Cardiac muscle cell (in vitro differentiated cells and primary cell): ENCODE results near the gene MRPS6. TPM values are rescaled to one million over a fixed set of nuclear protein-coding genes. Genes with fewer than 3 reads are reported as not detected.

Source experiments
- DNase-seq, 2 donors: peaks; one replicate each; pipeline versions ENCODE4 v3.0.0 to v3.0.0-alpha.2; 2010 to 2017; ENCODE audit warnings: low read depth in 1 of 2, low spot score in 1 of 2
- H3K27ac ChIP-seq: fragments of 200-600 bp; sonication (generic); 2 replicates; pipeline ENCODE4 v1.5.1; 2016
- H3K27me3 ChIP-seq: fragments of 200-600 bp; sonication (generic); 2 replicates; pipeline ENCODE4 v1.6.0; 2016; ENCODE audit warnings: control low read depth
- H3K36me3 ChIP-seq: fragments of 200-600 bp; sonication (generic); 2 replicates; pipeline ENCODE4 v1.5.1; 2016; ENCODE audit warnings: control low read depth
- H3K4me1 ChIP-seq: fragments of 200-600 bp; sonication (generic); 2 replicates; pipeline ENCODE4 v1.8.1; 2017; ENCODE audit warnings: low read depth, mild to moderate bottlenecking, mixed run types
- H3K4me3 ChIP-seq: fragments of 200-600 bp; sonication (generic); 2 replicates; pipeline ENCODE4 v1.5.1; 2016; ENCODE audit warnings: mild to moderate bottlenecking
- H3K9me3 ChIP-seq: fragments of 200-600 bp; sonication (generic); 2 replicates; pipeline ENCODE4 v1.5.1; 2017; ENCODE audit warnings: low read depth, mild to moderate bottlenecking, control low read depth
- polyA plus RNA-seq: library from polyadenylated mRNA; unstranded; fragments of >200 nt; fragmentation: Nextera tagmentation; extraction: Ambion mirVana; gene quantifications from 2 replicates; pipeline ENCODE4 v1.2.1, GENCODE V29; 2016
- total RNA-seq: library from RNA; depleted of rRNA; stranded (reverse); fragments of >200 nt; gene quantifications from 2 replicates; pipeline ENCODE4 v1.2.3, GENCODE V29; 2016
- TF ChIP-seq, protein P1 (sequence below): IDR thresholded peaks from 2 replicates; pipeline ENCODE4 v1.5.1; 2012; ENCODE audit warnings: low read depth, mild to moderate bottlenecking, low read length

MRPS6 gene
- total RNA-seq (83.7 and 83.8 TPM in 2 replicates), polyA plus RNA-seq (314 and 335 TPM in 2 replicates)

DNA sequence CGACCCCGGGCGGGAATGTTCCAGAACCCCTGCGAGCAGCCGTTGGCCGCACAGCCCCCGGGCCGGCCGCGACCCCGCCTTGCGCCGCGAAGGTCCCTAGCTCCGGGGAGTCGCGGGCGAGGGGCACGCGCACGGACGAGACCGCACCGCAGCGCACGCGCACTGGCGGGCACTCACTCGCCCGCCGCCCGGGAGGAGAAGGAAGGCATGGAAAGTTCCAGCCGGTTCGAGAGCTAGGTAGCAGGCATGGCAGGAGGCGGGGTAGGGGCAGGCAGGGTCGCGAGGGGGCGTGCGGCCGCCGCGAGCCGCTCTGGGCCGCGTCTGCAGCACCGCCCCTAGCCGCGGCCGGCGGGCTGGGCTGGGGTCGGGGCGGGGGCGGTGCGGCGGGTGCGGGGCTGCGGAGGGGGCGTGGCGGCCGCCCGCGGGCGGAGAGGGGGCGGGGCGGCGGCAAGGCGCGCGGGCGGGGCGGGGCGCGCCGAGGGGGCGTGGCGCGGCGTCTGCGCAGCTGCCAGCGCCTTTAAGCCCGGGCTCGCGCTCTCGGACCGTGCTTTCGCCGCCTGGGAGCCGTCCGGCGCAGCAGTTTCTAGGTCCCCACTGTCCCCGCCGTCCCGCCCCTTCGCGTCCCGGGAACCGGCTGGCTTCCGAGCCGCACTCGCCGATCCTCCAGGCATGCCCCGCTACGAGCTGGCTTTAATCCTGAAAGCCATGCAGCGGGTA is at the start of gene MRPS6, which contains the start of gene SLC5A3:
Gene MRPS6 (plus strand): TSS at position 547 of the 717 bp plus-strand sequence. CDS start 123 bp downstream, at position 670.
Gene SLC5A3 (plus strand): TSS at position 547 of the 717 bp plus-strand sequence. CDS start 21,621 bp downstream, outside the sequence.
- Histone ChIP-seq H3K27me3 (no peaks in the 10 kb centered on the region), H3K4me1 (peaks cover 37% of the 10 kb centered on the region), H3K36me3 (no peaks in the 10 kb centered on the region), H3K27ac (peak within 1 kb of the TSS; percentile 96), H3K9me3 (no peaks in the 10 kb centered on the region), H3K4me3 (peak within 1 kb of the TSS; percentile 77)
- TF ChIP-seq, protein P1, sequence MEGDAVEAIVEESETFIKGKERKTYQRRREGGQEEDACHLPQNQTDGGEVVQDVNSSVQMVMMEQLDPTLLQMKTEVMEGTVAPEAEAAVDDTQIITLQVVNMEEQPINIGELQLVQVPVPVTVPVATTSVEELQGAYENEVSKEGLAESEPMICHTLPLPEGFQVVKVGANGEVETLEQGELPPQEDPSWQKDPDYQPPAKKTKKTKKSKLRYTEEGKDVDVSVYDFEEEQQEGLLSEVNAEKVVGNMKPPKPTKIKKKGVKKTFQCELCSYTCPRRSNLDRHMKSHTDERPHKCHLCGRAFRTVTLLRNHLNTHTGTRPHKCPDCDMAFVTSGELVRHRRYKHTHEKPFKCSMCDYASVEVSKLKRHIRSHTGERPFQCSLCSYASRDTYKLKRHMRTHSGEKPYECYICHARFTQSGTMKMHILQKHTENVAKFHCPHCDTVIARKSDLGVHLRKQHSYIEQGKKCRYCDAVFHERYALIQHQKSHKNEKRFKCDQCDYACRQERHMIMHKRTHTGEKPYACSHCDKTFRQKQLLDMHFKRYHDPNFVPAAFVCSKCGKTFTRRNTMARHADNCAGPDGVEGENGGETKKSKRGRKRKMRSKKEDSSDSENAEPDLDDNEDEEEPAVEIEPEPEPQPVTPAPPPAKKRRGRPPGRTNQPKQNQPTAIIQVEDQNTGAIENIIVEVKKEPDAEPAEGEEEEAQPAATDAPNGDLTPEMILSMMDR = no peak
- DNase-seq = peak; percentile 88 to 94

DNA sequence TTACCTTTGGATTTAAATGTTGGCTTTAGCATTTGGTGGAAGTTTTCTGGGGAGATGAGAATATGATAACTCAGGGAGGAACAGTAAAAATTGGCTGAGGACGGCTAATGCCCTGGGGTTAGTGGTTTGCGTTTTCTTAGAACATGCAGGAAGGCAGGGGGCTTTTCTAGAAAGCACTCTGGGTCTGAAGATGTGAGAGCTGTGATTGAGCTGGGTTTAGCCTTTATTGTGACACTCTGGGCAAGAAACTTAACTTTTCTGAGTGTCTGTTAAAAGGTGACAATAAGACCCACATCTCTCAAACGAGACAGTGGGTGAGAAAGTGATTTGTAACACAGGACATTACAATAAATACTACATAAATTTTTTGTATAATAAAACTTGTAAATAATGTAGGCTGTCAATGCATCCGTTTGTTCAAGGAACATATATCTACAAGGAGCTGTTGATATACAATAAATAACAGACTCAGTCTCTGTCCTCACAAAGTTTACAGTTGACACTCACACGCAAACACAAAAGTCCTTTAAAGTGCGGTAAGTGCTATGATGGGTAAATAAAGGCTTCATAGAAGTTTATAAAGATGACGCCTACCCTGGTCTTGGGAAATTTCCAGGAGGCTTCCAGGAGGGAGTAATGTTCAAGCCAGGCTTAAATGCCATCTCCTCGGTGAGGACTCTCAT is 49.5 kb upstream of the MRPS6 start:
- Histone ChIP-seq H3K4me1 (peaks cover 26% of the 10 kb centered on the region), H3K27me3 (no peaks in the 10 kb centered on the region), H3K4me3 (no peak overlapping the region), H3K36me3 (no peaks in the 10 kb centered on the region), H3K9me3 (no peaks in the 10 kb centered on the region), H3K27ac (peak overlapping the region; percentile 75)
- DNase-seq = no peak
- TF ChIP-seq, protein P1 = no peak

DNA sequence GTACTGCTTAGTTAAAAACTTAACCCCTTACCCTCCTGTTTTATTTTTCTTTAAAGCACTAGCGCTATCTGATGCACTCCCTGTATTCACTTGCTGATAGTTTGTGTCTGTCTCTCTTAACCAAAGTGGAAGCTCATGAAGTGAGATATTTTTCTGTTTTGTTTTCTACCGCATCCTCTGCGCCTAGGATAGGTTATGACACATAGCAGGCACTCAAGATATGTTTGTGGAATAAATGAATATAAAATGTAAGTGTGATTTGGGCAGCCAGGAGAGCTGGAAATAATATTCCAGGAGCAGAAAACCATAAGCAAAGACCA is 49.0 kb upstream of the MRPS6 start:
- Histone ChIP-seq H3K27ac (no peak overlapping the region), H3K4me3 (no peak overlapping the region), H3K27me3 (no peaks in the 10 kb centered on the region), H3K9me3 (no peaks in the 10 kb centered on the region), H3K4me1 (peaks cover 26% of the 10 kb centered on the region), H3K36me3 (no peaks in the 10 kb centered on the region)
- TF ChIP-seq, protein P1 = no peak
- no peak for DNase-seq

DNA sequence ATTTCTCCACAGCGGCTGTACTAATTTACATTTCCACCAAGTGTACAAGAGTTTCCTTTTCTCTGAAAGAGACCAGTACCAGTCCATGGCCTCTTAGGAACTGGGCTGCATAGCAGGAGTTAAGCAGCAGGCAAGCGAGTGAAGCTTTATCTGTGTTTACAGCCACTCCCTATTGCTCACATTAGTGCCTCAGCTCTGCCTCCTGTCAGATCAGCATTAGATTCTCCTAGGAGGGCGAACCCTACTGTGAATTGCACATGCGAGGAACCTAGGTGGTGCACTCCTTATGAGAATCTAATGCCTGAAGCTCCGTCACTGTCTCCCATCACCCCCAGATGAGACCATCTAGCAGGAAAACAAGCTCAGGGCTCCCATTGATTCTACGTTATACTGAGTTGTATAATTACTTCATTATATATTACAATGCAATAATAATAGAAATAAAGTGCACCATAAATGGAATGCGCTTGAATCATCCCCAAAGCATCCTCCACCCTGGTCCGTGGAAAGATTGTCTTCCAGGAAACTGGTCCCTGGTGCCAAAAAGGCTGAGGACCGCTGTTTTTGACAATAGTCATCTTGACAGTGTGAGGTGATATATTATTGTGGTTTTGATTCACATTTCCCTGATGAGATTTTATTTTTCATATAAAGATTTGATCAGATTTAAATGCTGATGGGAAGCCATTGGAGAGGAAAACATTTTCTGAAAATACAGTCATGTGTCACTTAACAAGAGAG is 45.5 kb upstream of the MRPS6 start:
- DNase-seq = no peak
- Histone ChIP-seq H3K4me3 (no peak overlapping the region), H3K27ac (no peak overlapping the region), H3K27me3 (no peaks in the 10 kb centered on the region), H3K36me3 (no peaks in the 10 kb centered on the region), H3K9me3 (no peaks in the 10 kb centered on the region), H3K4me1 (peaks cover 17% of the 10 kb centered on the region)
- TF ChIP-seq, protein P1 = no peak

DNA sequence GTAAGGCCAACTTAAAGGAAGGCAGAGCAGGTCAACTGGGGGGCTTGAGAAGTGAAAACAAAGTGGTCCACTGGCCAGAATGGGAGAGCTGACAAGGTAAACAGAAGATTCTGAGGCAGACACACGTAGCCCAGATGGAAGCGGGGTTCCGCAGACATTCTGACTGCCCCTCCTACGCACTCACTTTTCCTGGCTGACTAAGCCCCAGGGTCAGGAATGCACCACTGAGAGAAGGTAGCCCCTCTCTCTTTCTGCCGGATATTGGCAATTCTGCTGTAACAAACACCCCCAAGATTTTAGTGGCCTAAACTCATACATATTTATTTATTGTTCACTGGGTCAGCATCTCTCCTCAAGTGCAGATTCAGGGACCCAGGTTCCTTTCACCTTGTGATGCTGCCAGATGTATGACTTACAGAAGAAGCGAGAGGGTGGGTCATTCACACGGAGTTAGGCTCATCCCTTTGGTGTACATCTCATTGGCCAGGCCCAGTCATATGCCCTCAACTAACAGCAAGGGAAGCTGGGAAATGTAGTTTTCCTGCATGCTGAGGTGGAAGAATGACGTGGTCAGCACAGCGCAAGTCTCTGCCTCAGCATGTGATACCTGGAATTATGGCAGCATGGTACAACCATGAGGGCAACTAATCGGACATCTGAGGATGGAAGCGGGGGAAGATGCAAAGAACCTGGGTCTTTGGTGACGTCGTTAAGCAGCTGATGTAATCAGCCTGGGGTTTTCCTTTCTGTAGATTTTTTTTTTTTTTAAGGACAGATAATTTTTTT is 43.4 kb upstream of the MRPS6 start:
- Histone ChIP-seq H3K4me3 (no peak overlapping the region), H3K27ac (no peak overlapping the region), H3K36me3 (no peaks in the 10 kb centered on the region), H3K4me1 (no peaks in the 10 kb centered on the region), H3K9me3 (no peaks in the 10 kb centered on the region), H3K27me3 (no peaks in the 10 kb centered on the region)
- DNase-seq = peak; percentile 42 to 92
- TF ChIP-seq, protein P1 = no peak
